Choroid plexus epithelial cell (primary cell): ENCODE results near the gene MPDZ.

Experiments used
- DNase-seq: peaks from one replicate; pipeline ENCODE4 v3.0.0-alpha.2; 2010; ENCODE audit warnings: low read depth
- H3K4me3 ChIP-seq: 2 replicates; pipeline ENCODE4 v1.5.1; 2011; ENCODE audit warnings: low read depth, mild to moderate bottlenecking, control low read depth, low read length, moderate library complexity
- CTCF ChIP-seq: conservative IDR thresholded peaks from 2 replicates; pipeline ENCODE4 v1.5.1; 2011; ENCODE audit warnings: low read depth, mild to moderate bottlenecking, control low read depth, inconsistent platforms, low read length, moderate library complexity

MPDZ gene

DNA sequence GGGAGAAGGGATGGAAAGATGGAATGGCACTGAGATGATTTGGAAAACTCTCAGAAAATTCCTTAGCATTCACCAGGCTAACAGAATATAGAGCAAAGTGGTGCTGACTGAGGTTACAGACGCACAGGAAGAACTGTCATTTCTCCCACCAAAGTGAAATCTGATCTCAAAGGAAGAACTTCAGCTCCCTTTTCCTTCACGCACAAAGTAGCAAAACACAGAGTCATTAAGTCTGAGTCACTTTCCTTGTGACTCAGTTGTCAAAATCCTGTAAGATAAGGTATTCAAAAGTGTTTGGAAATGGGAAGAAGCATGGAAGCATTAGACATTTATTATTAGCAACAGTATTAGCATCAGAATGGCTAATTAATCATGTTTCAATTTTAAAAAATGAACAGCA lies 11.7 kb downstream of the MPDZ start:
- no peak overlapping the region for H3K4me3 ChIP-seq
- TF ChIP-seq CTCF = no peak
- DNase-seq = peak; percentile 93

DNA sequence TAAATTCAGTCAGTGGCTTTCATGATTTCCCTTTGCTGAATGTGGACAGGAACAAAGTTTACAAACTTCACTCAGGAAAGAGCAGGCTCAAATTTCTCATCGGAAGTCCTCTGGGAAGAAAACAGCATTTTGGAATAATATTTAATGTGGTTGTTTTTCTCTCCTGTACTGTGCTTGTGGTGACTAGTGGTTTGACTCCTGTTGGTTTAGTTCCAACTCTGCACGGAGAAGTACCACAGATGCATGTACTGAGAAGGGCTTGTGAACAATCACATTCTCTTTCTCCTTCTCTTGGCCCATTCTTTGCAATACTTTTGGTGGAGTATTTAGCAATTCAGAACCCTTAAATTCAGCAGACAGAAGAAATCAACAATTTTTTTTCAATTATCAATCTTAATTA lies 13.3 kb downstream of the MPDZ start:
- no peak for TF ChIP-seq CTCF
- DNase-seq = peak; percentile 96
- no peak overlapping the region for H3K4me3 ChIP-seq

DNA sequence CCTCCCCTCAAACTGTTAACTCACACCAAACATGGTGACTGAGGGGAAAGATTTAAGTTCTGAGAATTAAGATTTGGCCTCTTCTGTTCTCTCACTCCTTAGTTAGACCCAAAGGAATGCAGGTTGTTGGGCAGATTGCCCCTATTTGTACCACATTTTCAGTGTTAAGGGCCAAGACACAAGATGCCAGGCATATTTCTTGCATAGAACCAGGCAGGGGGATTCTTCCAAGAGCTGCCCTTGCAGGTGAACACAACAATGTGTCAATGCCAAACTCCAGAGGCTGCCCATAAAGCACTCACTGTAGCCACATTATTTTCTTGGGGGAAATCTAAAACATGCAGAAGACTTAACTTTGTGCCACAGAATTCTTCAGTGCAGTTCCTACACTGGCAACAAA lies 14.7 kb downstream of the MPDZ start:
- no peak for DNase-seq
- no peak overlapping the region for H3K4me3 ChIP-seq
- no peak for TF ChIP-seq CTCF

GRCh38 chr9:13263511-13263910 lies 16.0 kb downstream of the MPDZ start:
- DNase-seq = no peak
- no peak for TF ChIP-seq CTCF
- H3K4me3 ChIP-seq = no peak overlapping the region

- TF ChIP-seq CTCF = no peak
- DNase-seq = no peak
- no peak overlapping the region for H3K4me3 ChIP-seq
Measured at GRCh38 chr9:13252852-13253251, 26.6 kb downstream of the MPDZ start.

GRCh38 chr9:13244181-13244580 lies 35.3 kb downstream of the MPDZ start:
- DNase-seq = no peak
- no peak overlapping the region for H3K4me3 ChIP-seq
- no peak for TF ChIP-seq CTCF

- H3K4me3 ChIP-seq = no peak overlapping the region
- no peak for TF ChIP-seq CTCF
- no peak for DNase-seq
Measured at GRCh38 chr9:13241283-13241682, 38.2 kb downstream of the MPDZ start.
